Vagina (tissue), 2 donors: ENCODE data around the gene ELOVL1. TPM values are rescaled to one million over a fixed set of nuclear protein-coding genes. Genes with fewer than 3 reads are reported as not detected.

Experiments
- DNase-seq, 2 donors: peaks; one replicate each; pipeline ENCODE4 v3.0.0-alpha.2; 2017; ENCODE audit errors: extremely low spot score in 2 of 2
- H3K27ac ChIP-seq: fragments of 200-600 bp; sonication (generic); one replicate; pipeline ENCODE4 v1.5.1; 2019
- H3K27me3 ChIP-seq: fragments of 200-600 bp; sonication (generic); one replicate; pipeline ENCODE4 v1.5.1; 2019
- H3K36me3 ChIP-seq, 2 donors: fragments of 200-600 bp; sonication (generic); one replicate each; pipeline ENCODE4 v1.5.1; 2017 to 2019
- H3K4me1 ChIP-seq: fragments of 200-600 bp; sonication (generic); one replicate; pipeline ENCODE4 v1.5.1; 2019
- H3K4me3 ChIP-seq, 2 donors: fragments of 200-600 bp; sonication (generic); 1 replicate in 1 of 2; 2 replicates in 1 of 2; pipeline ENCODE4 v1.5.1; 2016 to 2019
- H3K9me3 ChIP-seq: fragments of 200-600 bp; sonication (generic); one replicate; pipeline ENCODE4 v1.5.1; 2019
- POLR2A ChIP-seq, 2 donors: fragments of 450-650 bp; IDR thresholded peaks; one replicate each; pipeline ENCODE4 v1.6.1; 2017; ENCODE audit warnings: antibody characterized with exemption in 2 of 2, mild to moderate bottlenecking in 2 of 2, moderate library complexity in 2 of 2
- POLR2AphosphoS5 ChIP-seq, 2 donors: sonication (generic); formaldehyde crosslinking; IDR thresholded peaks; one replicate each; pipeline ENCODE4 v1.9.0; 2017; ENCODE audit warnings: antibody characterized with exemption in 2 of 2, mild to moderate bottlenecking in 2 of 2, low read depth in 1 of 2; ENCODE audit not compliant: insufficient read depth in 1 of 2
- intact Hi-C: fragments of 100-400 bp; cut with DNase I; formaldehyde crosslinking; loops from one replicate; pipeline ENCODE4 v1.15.1; 2023
- total RNA-seq: library from RNA; depleted of rRNA; stranded (reverse); fragments of >200 nt; gene quantifications from one replicate; pipeline ENCODE4 v1.2.3, GENCODE V29; 2016
- TF ChIP-seq, protein P1 (sequence below), 3 experiments: fragments of 450-650 bp in 2 of 3; fragments of 200-600 bp in 1 of 3; sonication (generic) in 1 of 3; IDR thresholded peaks; one replicate each; pipeline ENCODE4 v1.5.1; 2017 to 2019; ENCODE audit warnings: antibody characterized with exemption in 3 of 3, mild to moderate bottlenecking in 2 of 3, moderate library complexity in 2 of 3

Gene ELOVL1
- total RNA-seq, 1 donor from 2014 or later, result 62.1 TPM

GRCh38 chr1:43319766-43320165 lies 48.0 kb downstream of the ELOVL1 start:
- Histone ChIP-seq H3K27me3 (no peaks in the 10 kb centered on the region), H3K4me1 (no peaks in the 10 kb centered on the region), H3K36me3 (no peaks in the 10 kb centered on the region), H3K27ac (no peak overlapping the region), H3K4me3 (no peak overlapping the region), H3K9me3 (no peaks in the 10 kb centered on the region)
- TF ChIP-seq, protein P1, sequence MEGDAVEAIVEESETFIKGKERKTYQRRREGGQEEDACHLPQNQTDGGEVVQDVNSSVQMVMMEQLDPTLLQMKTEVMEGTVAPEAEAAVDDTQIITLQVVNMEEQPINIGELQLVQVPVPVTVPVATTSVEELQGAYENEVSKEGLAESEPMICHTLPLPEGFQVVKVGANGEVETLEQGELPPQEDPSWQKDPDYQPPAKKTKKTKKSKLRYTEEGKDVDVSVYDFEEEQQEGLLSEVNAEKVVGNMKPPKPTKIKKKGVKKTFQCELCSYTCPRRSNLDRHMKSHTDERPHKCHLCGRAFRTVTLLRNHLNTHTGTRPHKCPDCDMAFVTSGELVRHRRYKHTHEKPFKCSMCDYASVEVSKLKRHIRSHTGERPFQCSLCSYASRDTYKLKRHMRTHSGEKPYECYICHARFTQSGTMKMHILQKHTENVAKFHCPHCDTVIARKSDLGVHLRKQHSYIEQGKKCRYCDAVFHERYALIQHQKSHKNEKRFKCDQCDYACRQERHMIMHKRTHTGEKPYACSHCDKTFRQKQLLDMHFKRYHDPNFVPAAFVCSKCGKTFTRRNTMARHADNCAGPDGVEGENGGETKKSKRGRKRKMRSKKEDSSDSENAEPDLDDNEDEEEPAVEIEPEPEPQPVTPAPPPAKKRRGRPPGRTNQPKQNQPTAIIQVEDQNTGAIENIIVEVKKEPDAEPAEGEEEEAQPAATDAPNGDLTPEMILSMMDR (IDR thresholded peaks at IDR 0.05), result no peak
- TF ChIP-seq POLR2A (IDR thresholded peaks at IDR 0.05), result no peak
- TF ChIP-seq POLR2AphosphoS5 (IDR thresholded peaks at IDR 0.05; ENCODE audit: insufficient read depth in 1 of 2, low read depth in 1 of 2), result no peak
- intact Hi-C loops, result no loop called here
- DNase-seq, result no peak

DNA sequence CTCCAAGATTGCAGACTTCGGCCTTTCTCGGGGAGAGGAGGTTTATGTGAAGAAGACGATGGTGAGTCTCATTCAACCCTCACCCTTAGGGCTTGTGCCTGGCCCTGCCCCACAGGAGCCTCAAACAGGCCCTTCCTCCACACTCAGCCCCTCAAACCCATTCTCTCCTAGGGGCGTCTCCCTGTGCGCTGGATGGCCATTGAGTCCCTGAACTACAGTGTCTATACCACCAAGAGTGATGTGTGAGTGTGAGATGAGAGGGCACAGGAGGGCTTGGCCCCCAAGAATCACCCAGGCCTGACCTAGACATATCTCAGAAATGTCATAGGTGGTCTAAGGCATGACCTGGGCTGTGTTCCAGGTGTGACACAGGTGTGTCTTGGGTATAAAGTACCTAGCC lies 48.5 kb downstream of the ELOVL1 start:
- no peak overlapping the region for H3K4me3 ChIP-seq
- TF ChIP-seq POLR2AphosphoS5 (IDR thresholded peaks at IDR 0.05; ENCODE audit: insufficient read depth in 1 of 2, low read depth in 1 of 2), result no peak
- TF ChIP-seq POLR2A (IDR thresholded peaks at IDR 0.05), result no peak
- TF ChIP-seq, protein P1 (IDR thresholded peaks at IDR 0.05), result no peak
- no peak for DNase-seq
- intact Hi-C loops, result no loop called here
- H3K36me3 ChIP-seq, result no peaks in the 10 kb centered on the region
- no peaks in the 10 kb centered on the region for H3K27me3 ChIP-seq
- no peaks in the 10 kb centered on the region for H3K4me1 ChIP-seq
- H3K9me3 ChIP-seq, result no peaks in the 10 kb centered on the region
- H3K27ac ChIP-seq, result no peak overlapping the region

DNA sequence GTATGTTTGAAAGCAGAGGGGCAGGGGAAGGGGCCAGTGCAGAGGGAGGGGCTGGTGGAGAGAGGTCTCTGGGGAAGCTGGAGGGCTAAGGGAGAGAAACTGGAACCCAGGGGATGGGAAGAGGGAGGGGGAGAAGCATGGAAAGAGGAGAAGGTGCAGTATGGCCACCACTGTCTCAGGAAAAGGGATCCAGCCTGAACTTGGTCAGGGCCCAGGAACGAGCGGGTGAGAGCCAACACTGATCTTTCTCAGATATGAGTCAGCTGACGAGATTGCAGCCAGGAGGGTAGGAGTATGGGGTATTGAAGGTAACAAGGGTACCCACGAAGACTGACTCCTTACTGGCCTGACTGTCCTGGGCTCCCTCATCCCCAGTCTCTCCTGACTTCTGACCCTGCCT lies 49.0 kb downstream of the ELOVL1 start:
- no peak overlapping the region for H3K4me3 ChIP-seq
- H3K27me3 ChIP-seq, result no peaks in the 10 kb centered on the region
- intact Hi-C loops, result no loop called here
- H3K9me3 ChIP-seq, result no peaks in the 10 kb centered on the region
- no peaks in the 10 kb centered on the region for H3K36me3 ChIP-seq
- H3K4me1 ChIP-seq, result no peaks in the 10 kb centered on the region
- no peak for TF ChIP-seq POLR2A (IDR thresholded peaks at IDR 0.05)
- TF ChIP-seq, protein P1 (IDR thresholded peaks at IDR 0.05), result no peak
- no peak for TF ChIP-seq POLR2AphosphoS5 (IDR thresholded peaks at IDR 0.05; ENCODE audit: insufficient read depth in 1 of 2, low read depth in 1 of 2)
- H3K27ac ChIP-seq, result no peak overlapping the region
- DNase-seq, result no peak

DNA sequence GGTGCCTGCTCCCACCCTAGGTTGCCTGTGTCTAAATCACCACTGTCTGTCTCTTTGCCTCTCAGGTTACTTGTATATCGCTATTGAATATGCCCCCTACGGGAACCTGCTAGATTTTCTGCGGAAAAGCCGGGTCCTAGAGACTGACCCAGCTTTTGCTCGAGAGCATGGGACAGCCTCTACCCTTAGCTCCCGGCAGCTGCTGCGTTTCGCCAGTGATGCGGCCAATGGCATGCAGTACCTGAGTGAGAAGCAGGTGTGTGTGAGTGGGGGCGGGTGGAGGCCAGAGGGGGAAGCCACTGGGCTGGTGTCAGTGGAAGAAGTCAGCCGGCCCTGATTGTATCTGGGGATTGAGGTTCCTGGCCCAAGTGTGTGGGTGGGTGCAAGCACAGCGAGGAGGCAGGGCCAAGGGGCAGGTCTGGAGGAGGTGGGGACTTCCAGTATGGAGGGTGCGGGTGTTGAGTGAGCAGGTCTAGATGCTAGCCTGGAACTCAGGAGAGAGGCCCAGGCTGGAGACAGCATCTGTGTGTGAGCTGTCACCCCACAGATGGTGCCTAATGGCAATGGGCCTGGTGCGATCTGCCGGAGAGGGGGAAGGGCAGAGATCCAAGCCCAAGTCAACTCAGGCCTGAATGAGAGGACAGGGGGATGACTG lies 49.9 kb downstream of the ELOVL1 start:
- TF ChIP-seq POLR2A (IDR thresholded peaks at IDR 0.05) (no peak), POLR2AphosphoS5 (IDR thresholded peaks at IDR 0.05; ENCODE audit: insufficient read depth in 1 of 2, low read depth in 1 of 2) (no peak)
- TF ChIP-seq, protein P1 (IDR thresholded peaks at IDR 0.05), result no peak
- DNase-seq, result no peak
- Histone ChIP-seq H3K27ac (no peak overlapping the region), H3K4me3 (no peak overlapping the region), H3K27me3 (no peaks in the 10 kb centered on the region), H3K4me1 (no peaks in the 10 kb centered on the region), H3K36me3 (no peaks in the 10 kb centered on the region), H3K9me3 (no peaks in the 10 kb centered on the region)
- intact Hi-C loops, result no loop called here

DNA sequence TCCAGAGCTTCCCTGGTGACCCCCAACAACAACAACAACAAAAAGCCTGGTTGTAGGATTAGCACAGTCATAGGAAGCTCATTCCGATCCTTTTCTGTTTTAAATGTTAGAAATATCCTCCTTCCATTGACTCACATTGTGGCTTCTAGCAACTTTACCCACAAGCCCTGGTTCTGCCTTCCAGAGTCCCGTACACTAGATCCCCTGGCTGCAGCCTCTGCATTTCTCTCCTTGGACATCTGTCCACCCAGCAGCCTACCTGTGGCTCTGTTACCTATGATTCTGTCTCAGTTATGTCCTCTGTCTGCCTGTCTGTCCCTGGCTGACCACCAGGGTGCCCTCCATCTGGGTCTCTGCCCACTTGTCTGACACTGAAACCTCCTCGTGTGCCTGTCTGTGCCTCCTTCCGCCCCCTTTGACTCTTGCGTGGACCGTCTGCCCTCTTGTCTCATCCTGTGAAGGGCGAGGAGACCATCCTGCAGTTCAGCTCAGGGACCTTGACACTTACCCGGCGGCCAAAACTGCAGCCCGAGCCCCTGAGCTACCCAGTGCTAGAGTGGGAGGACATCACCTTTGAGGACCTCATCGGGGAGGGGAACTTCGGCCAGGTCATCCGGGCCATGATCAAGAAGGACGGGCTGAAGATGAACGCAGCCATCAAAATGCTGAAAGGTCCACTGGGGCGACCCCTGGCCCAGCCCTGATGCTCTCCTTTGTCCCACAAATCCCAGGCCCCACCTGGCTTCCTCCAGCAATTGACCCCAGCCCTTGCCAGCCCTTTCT lies 50.9 kb downstream of the ELOVL1 start:
- Histone ChIP-seq H3K4me1 (no peaks in the 10 kb centered on the region), H3K4me3 (no peak overlapping the region), H3K27ac (no peak overlapping the region), H3K9me3 (no peaks in the 10 kb centered on the region), H3K27me3 (no peaks in the 10 kb centered on the region), H3K36me3 (no peaks in the 10 kb centered on the region)
- no peak for TF ChIP-seq POLR2AphosphoS5 (IDR thresholded peaks at IDR 0.05; ENCODE audit: insufficient read depth in 1 of 2, low read depth in 1 of 2)
- TF ChIP-seq, protein P1 (IDR thresholded peaks at IDR 0.05), result no peak
- no peak for TF ChIP-seq POLR2A (IDR thresholded peaks at IDR 0.05)
- DNase-seq, result no peak
- intact Hi-C loops, result no loop called here
